Duodenal mucosa (tissue), 2 donors: ENCODE data around the gene CNR1.
"Not testable (repeated sequence)": the region's sequence is repeated elsewhere in the genome, so short reads cannot be mapped to it uniquely, and the experiment has no call there.

Experiments used
- H3K27ac ChIP-seq: one replicate; pipeline ENCODE4 v1.7.0; 2013; ENCODE audit warnings: low read depth, low read length
- H3K27me3 ChIP-seq, 2 donors: one replicate each; pipeline ENCODE4 v1.7.0; 2013; ENCODE audit warnings: low read length in 2 of 2, control low read depth in 1 of 2; ENCODE audit not compliant: insufficient read depth in 2 of 2, control insufficient read depth in 1 of 2
- H3K36me3 ChIP-seq, 2 donors: one replicate each; pipeline ENCODE4 v1.7.0; 2013; ENCODE audit warnings: low read length in 2 of 2, control low read depth in 1 of 2; ENCODE audit not compliant: insufficient read depth in 2 of 2, control insufficient read depth in 1 of 2
- H3K4me1 ChIP-seq, 2 donors: one replicate each; pipeline ENCODE4 v1.7.0; 2013; ENCODE audit warnings: low read length in 2 of 2, control low read depth in 1 of 2; ENCODE audit not compliant: insufficient read depth in 2 of 2, control insufficient read depth in 1 of 2
- H3K4me3 ChIP-seq, 2 donors: one replicate each; pipeline ENCODE4 v1.7.0; 2013; ENCODE audit warnings: low read length in 2 of 2, low read depth in 1 of 2
- H3K9ac ChIP-seq, 2 donors: one replicate each; pipeline ENCODE4 v1.7.0; 2013; ENCODE audit warnings: low read length in 2 of 2, low read depth in 1 of 2
- H3K9me3 ChIP-seq, 2 donors: one replicate each; pipeline ENCODE4 v1.7.0; 2013; ENCODE audit warnings: low read length in 2 of 2, control low read depth in 1 of 2; ENCODE audit not compliant: control insufficient read depth in 1 of 2

CNR1 gene

GRCh38 chr6:88165844-88166492 is at the start of gene CNR1:
Gene CNR1, minus strand, starts transcription at chr6:88166347. Its CDS starts 21,073 bp downstream, at chr6:88145274.
- Histone ChIP-seq H3K27me3 (peaks cover 45 to 58% of the 10 kb centered on the region in 2 donors), H3K36me3 (no peaks in the 10 kb centered on the region)

GRCh38 chr6:88211446-88211845 is 45.3 kb upstream of the CNR1 start:
- no peak overlapping the region for H3K4me3 ChIP-seq
- no peak overlapping the region for H3K9ac ChIP-seq
- H3K36me3 ChIP-seq: no peaks in the 10 kb centered on the region
- H3K27ac ChIP-seq: no peak overlapping the region
- no peaks in the 10 kb centered on the region for H3K27me3 ChIP-seq
- no peaks in the 10 kb centered on the region for H3K9me3 ChIP-seq
- H3K4me1 ChIP-seq: no peaks in the 10 kb centered on the region

More at GRCh38 chr6:88165844-88166492, at the start of gene CNR1:
- peak within 1 kb of the TSS; percentile 42 to 58 for H3K4me3 ChIP-seq
- H3K4me1 ChIP-seq: peaks cover 0 to 8% of the 10 kb centered on the region in 2 donors
- H3K9me3 ChIP-seq: no peaks in the 10 kb centered on the region
- H3K9ac ChIP-seq: no peak within 1 kb of the TSS
- H3K27ac ChIP-seq: no peak within 1 kb of the TSS

GRCh38 chr6:88209301-88209700 is 43.2 kb upstream of the CNR1 start:
- Histone ChIP-seq H3K4me3 (no peak overlapping the region), H3K4me1 (no peaks in the 10 kb centered on the region), H3K36me3 (no peaks in the 10 kb centered on the region), H3K9ac (no peak overlapping the region), H3K27me3 (no peaks in the 10 kb centered on the region), H3K9me3 (no peaks in the 10 kb centered on the region), H3K27ac (no peak overlapping the region)

- H3K27me3 ChIP-seq: no peaks in the 10 kb centered on the region
- no peaks in the 10 kb centered on the region for H3K4me1 ChIP-seq
- H3K36me3 ChIP-seq: no peaks in the 10 kb centered on the region
- no peak overlapping the region for H3K9ac ChIP-seq
- no peak overlapping the region for H3K27ac ChIP-seq
- no peaks in the 10 kb centered on the region for H3K9me3 ChIP-seq
- H3K4me3 ChIP-seq: no peak overlapping the region
These were observed 42.6 kb upstream of the CNR1 start for GRCh38 chr6:88208726-88209125.

GRCh38 chr6:88201734-88202133 is 35.6 kb upstream of the CNR1 start:
- not testable (repeated sequence) for H3K4me3 ChIP-seq, H3K4me1 ChIP-seq, H3K27me3 ChIP-seq, H3K27ac ChIP-seq, H3K9me3 ChIP-seq, H3K9ac ChIP-seq, H3K36me3 ChIP-seq

GRCh38 chr6:88184921-88185320 is 18.8 kb upstream of the CNR1 start:
- Histone ChIP-seq H3K9ac (no peak overlapping the region), H3K36me3 (no peaks in the 10 kb centered on the region), H3K9me3 (no peaks in the 10 kb centered on the region), H3K4me1 (no peaks in the 10 kb centered on the region), H3K4me3 (no peak overlapping the region), H3K27me3 (no peaks in the 10 kb centered on the region), H3K27ac (no peak overlapping the region)

- no peaks in the 10 kb centered on the region for H3K4me1 ChIP-seq
- no peak overlapping the region for H3K9ac ChIP-seq
- H3K27me3 ChIP-seq: no peaks in the 10 kb centered on the region
- H3K36me3 ChIP-seq: no peaks in the 10 kb centered on the region
- H3K27ac ChIP-seq: no peak overlapping the region
- no peaks in the 10 kb centered on the region for H3K9me3 ChIP-seq
- H3K4me3 ChIP-seq: no peak overlapping the region
These were observed 17.3 kb upstream of the CNR1 start for GRCh38 chr6:88183471-88183870.

- no peaks in the 10 kb centered on the region for H3K9me3 ChIP-seq
- H3K27ac ChIP-seq: no peak overlapping the region
- H3K4me3 ChIP-seq: no peak overlapping the region
- H3K4me1 ChIP-seq: no peaks in the 10 kb centered on the region
- H3K9ac ChIP-seq: no peak overlapping the region
- H3K36me3 ChIP-seq: no peaks in the 10 kb centered on the region
- H3K27me3 ChIP-seq: no peaks in the 10 kb centered on the region
These were observed 13.5 kb upstream of the CNR1 start for GRCh38 chr6:88179692-88180091.

GRCh38 chr6:88177961-88178464 is 11.9 kb upstream of the CNR1 start:
- no peaks in the 10 kb centered on the region for H3K4me1 ChIP-seq
- no peak overlapping the region for H3K27ac ChIP-seq
- no peaks in the 10 kb centered on the region for H3K36me3 ChIP-seq
- H3K4me3 ChIP-seq: no peak overlapping the region
- no peak overlapping the region for H3K9ac ChIP-seq
- no peaks in the 10 kb centered on the region for H3K9me3 ChIP-seq
- H3K27me3 ChIP-seq: no peaks in the 10 kb centered on the region

GRCh38 chr6:88174906-88175305 is 8.8 kb upstream of the CNR1 start:
- Histone ChIP-seq H3K36me3 (no peaks in the 10 kb centered on the region), H3K27ac (no peak overlapping the region), H3K27me3 (peaks cover 0 to 4% of the 10 kb centered on the region in 2 donors), H3K9me3 (no peaks in the 10 kb centered on the region), H3K4me1 (no peaks in the 10 kb centered on the region), H3K9ac (no peak overlapping the region), H3K4me3 (no peak overlapping the region)
